ENCODE measurements around the gene CLCN4. TPM values are rescaled to one million over a fixed set of nuclear protein-coding genes. Genes with fewer than 3 reads are reported as not detected.

CLCN4 gene
- total and polyA plus RNA-seq, 2 of the 8 experiments (the other 6 are each of a cell fraction or from before 2014, with no cell fraction given) = 3.3 to 11.2 TPM

- no peak overlapping the region for H3K27ac ChIP-seq (ENCODE audit: low read depth, low read length)
- H2BK20ac ChIP-seq (ENCODE audit: low read length) = no peak overlapping the region
- no peak for DNase-seq (ENCODE audit: low read depth in 1 of 2, low spot score in 2 of 2)
- H3K36me3 ChIP-seq (ENCODE audit: control insufficient read depth in 2 of 4, insufficient read depth in 4 of 4, low read length in 3 of 4) = no peaks in the 10 kb centered on the region
- H3K4me2 ChIP-seq (ENCODE audit: insufficient read depth in 1 of 2, low read depth in 2 of 2, low read length in 2 of 2) = no peak overlapping the region
- no peak overlapping the region for H2BK15ac ChIP-seq (ENCODE audit: low read length)
- no peaks in the 10 kb centered on the region for H3K27me3 ChIP-seq (replicated peaks in 1 of 4; ENCODE audit: control insufficient read depth in 3 of 4, extremely low read depth in 1 of 4, insufficient read depth in 3 of 4, low read length in 3 of 4)
- H2AFZ ChIP-seq (ENCODE audit: low read length) = no peak overlapping the region
- no peak overlapping the region for H2BK5ac ChIP-seq (ENCODE audit: low read depth, low read length)
- no peak overlapping the region for H2BK120ac ChIP-seq (replicated peaks; ENCODE audit: low read depth, low read length)
- no peak overlapping the region for H3K56ac ChIP-seq (replicated peaks; ENCODE audit: insufficient read length, low read depth, low read length)
- H3K18ac ChIP-seq (ENCODE audit: extremely low read depth, low read length) = no peak overlapping the region
- H4K8ac ChIP-seq (ENCODE audit: extremely low read depth, insufficient read depth, low read length) = no peak overlapping the region
- H4K20me1 ChIP-seq (replicated peaks in 1 of 2; ENCODE audit: control insufficient read depth in 1 of 2, insufficient read depth in 2 of 2, low read length in 2 of 2) = no peaks in the 10 kb centered on the region
- no peaks in the 10 kb centered on the region for H3K4me1 ChIP-seq (replicated peaks in 1 of 4; ENCODE audit: control insufficient read depth in 3 of 4, insufficient read depth in 4 of 4, low read length in 3 of 4)
- ChIA-PET POLR2A (ENCODE audit: partially characterized antibody) (no interaction called here), CTCF (ENCODE audit: partially characterized antibody) (no interaction called here)
- H3K4me3 ChIP-seq (ENCODE audit: extremely low read depth in 1 of 4, insufficient read depth in 2 of 4, low read depth in 3 of 4, low read length in 4 of 4) = no peak overlapping the region
- no peak overlapping the region for H3K23ac ChIP-seq (ENCODE audit: insufficient read length)
- no peak overlapping the region for H4K5ac ChIP-seq (ENCODE audit: insufficient read length, low read depth, low read length)
- no peak overlapping the region for H2BK12ac ChIP-seq (ENCODE audit: low read depth, low read length)
- no peaks in the 10 kb centered on the region for H3K23me2 ChIP-seq (ENCODE audit: low read depth, low read length)
- H2AK5ac ChIP-seq (ENCODE audit: low read depth, low read length) = no peak overlapping the region
- H3K14ac ChIP-seq (ENCODE audit: insufficient read length) = no peak overlapping the region
- no peak overlapping the region for H3K9ac ChIP-seq (replicated peaks in 1 of 4; ENCODE audit: extremely low read depth in 1 of 4, low read depth in 3 of 4, low read length in 3 of 4)
- no peak overlapping the region for H4K91ac ChIP-seq (replicated peaks; ENCODE audit: insufficient read length, low read length)
- no peaks in the 10 kb centered on the region for H3K9me3 ChIP-seq (ENCODE audit: insufficient read depth in 2 of 2, low read depth in 1 of 2, low read length in 1 of 2)
- FAIRE-seq = no peak
- WGBS, 2 experiments (ENCODE audit: extremely low coverage in 1 of 2, insufficient coverage in 1 of 2, insufficient read length in 1 of 2, insufficient replicate concordance in 2 of 2, low coverage in 1 of 2, low lambda C conversion rate in 2 of 2, missing lambda C conversion rate in 1 of 2) = 87% methylated on average over 4 of the region's 4 CpGs; no CpG with 5 or more reads in 1 of the 2 experiments
- no peak overlapping the region for H3K4ac ChIP-seq (replicated peaks; ENCODE audit: insufficient read length, low read depth, low read length)
- no peaks in the 10 kb centered on the region for H3K79me1 ChIP-seq (ENCODE audit: low read depth, low read length)
- no peaks in the 10 kb centered on the region for H3K79me2 ChIP-seq (ENCODE audit: control insufficient read depth in 1 of 2, insufficient read depth in 2 of 2, low read length in 2 of 2)
- TF ChIP-seq ATF2 (IDR thresholded peaks at IDR 0.05; ENCODE audit: low read length) = no peak
- no peak for TF ChIP-seq FOSL1 (IDR thresholded peaks at IDR 0.05; ENCODE audit: insufficient read depth, low read depth, low read length)
Observed at GRCh38 chrX:10231461-10231860, 74.7 kb downstream of the CLCN4 start.
